ENCODE results near the gene CCDC91.

DNA sequence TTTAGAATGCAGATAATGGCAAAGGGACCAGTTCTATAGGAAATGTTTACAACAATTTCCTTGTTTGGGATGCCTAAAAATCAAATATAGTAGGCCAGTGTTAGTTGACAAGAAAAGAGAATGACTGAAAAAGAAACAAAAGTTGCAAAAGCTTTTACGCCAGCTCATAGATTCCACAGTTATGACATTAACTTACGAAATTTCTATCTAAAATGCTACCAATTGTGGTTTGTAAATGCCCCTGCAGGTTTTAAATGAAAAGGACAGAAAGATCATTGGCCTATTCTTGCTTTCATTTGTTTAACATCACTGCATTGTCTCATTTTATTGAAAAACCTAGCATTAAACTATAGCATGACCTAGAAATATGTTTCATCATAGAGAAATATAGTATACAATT, 345.8 kb downstream of the CCDC91 start:
- TF ChIP-seq, protein P1, sequence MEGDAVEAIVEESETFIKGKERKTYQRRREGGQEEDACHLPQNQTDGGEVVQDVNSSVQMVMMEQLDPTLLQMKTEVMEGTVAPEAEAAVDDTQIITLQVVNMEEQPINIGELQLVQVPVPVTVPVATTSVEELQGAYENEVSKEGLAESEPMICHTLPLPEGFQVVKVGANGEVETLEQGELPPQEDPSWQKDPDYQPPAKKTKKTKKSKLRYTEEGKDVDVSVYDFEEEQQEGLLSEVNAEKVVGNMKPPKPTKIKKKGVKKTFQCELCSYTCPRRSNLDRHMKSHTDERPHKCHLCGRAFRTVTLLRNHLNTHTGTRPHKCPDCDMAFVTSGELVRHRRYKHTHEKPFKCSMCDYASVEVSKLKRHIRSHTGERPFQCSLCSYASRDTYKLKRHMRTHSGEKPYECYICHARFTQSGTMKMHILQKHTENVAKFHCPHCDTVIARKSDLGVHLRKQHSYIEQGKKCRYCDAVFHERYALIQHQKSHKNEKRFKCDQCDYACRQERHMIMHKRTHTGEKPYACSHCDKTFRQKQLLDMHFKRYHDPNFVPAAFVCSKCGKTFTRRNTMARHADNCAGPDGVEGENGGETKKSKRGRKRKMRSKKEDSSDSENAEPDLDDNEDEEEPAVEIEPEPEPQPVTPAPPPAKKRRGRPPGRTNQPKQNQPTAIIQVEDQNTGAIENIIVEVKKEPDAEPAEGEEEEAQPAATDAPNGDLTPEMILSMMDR (IDR thresholded peaks at IDR 0.05): no peak
- TF ChIP-seq POLR2AphosphoS5 (IDR thresholded peaks at IDR 0.05): no peak
- TF ChIP-seq POLR2A (IDR thresholded peaks at IDR 0.05): no peak
- no peak for TF ChIP-seq EP300 (IDR thresholded peaks at IDR 0.05)
